SK-N-MC (cell line): ENCODE results near the gene RGL3.

Experiments used
- EZH2 ChIP-seq: fragments of 200-600 bp; sonication (generic); IDR thresholded peaks from one replicate; pipeline ENCODE4 v1.6.1; 2017; ENCODE audit warnings: antibody characterized with exemption
- POLR2AphosphoS5 ChIP-seq: IDR thresholded peaks from 2 replicates; pipeline ENCODE4 v1.6.1; 2012; ENCODE audit warnings: mild to moderate bottlenecking, low read depth, low read length, borderline replicate concordance

GRCh38 chr19:11345122-11345803, 73.9 kb downstream of the RGL3 start:
- TF ChIP-seq POLR2AphosphoS5: no peak
- no peak for TF ChIP-seq EZH2
